Activated CD4-positive, alpha-beta T cell treated with anti-CD3 and anti-CD28 coated beads, Interleukin-2, amount 10 ng/mL, durations not matched to agents 7 days and 5 days (primary cell): ENCODE results near the gene WDR81. TPM values are rescaled to one million over a fixed set of nuclear protein-coding genes. Genes with fewer than 3 reads are reported as not detected.

Source experiments
- CTCF ChIA-PET: fragments of 350-600 bp; sonication (Branson Sonifier 250); formaldehyde crosslinking; loops from one replicate; lab custom pipeline; 2021; ENCODE audit warnings: antibody characterized with exemption; lab: Charles Lee
- POLR2A ChIA-PET: fragments of 350-600 bp; sonication (Branson Sonifier 250); formaldehyde crosslinking; loops from one replicate; lab custom pipeline; 2021; ENCODE audit warnings: antibody characterized with exemption; lab: Charles Lee
- DNase-seq: peaks from one replicate; pipeline ENCODE4 v3.0.0-alpha.2; 2020
- H3K27ac Mint-ChIP-seq: one replicate; pipeline ENCODE4 v1.8.0; 2021; ENCODE audit warnings: mild to moderate bottlenecking, moderate library complexity, mixed read lengths
- H3K27me3 Mint-ChIP-seq: one replicate; pipeline ENCODE4 v1.8.0; 2021; ENCODE audit warnings: mixed read lengths
- H3K36me3 Mint-ChIP-seq: one replicate; pipeline ENCODE4 v1.8.0; 2021; ENCODE audit warnings: low read depth, mixed read lengths
- H3K4me1 Mint-ChIP-seq: one replicate; pipeline ENCODE4 v1.8.0; 2021; ENCODE audit warnings: mixed read lengths
- H3K4me3 Mint-ChIP-seq: one replicate; pipeline ENCODE4 v1.8.0; 2021; ENCODE audit warnings: mild to moderate bottlenecking, moderate library complexity, mixed read lengths
- H3K9me3 Mint-ChIP-seq: one replicate; pipeline ENCODE4 v1.8.0; 2021; ENCODE audit warnings: mixed read lengths
- total RNA-seq, 2 experiments: library from RNA; stranded (reverse); gene quantifications; one replicate each; pipeline ENCODE4 v1.2.3, GENCODE V29; 2021

The WDR81 gene
- total RNA-seq, 2 experiments from 2014 or later, result 50.7 to 57.9 TPM

DNA sequence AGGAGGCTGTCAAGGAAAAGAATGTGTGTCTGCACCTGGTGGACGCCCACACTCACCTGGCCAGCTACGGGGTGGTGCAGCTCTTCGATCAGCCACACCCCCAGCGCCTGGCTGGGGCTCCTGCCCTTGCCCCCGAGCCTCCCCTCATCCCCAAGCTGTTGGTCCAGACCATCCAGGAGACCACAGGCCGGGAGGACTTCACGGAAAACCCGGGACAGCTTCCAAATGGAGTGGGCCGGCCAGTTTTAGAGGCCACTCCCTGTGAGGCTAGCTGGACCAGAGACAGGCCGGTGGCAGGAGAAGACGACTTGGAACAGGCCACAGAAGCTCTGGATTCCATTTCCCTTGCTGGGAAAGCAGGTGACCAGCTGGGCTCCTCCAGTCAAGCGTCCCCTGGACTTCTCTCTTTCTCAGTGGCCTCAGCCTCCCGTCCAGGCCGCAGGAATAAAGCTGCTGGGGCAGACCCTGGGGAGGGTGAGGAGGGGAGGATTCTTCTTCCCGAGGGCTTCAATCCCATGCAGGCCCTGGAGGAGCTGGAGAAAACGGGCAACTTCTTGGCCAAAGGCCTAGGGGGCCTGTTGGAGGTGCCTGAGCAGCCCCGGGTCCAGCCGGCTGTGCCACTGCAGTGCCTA lies 2.2 kb downstream of the WDR81 start:
- Mint-ChIP-seq H3K36me3 (peaks cover 19% of the 10 kb centered on the region), H3K4me1 (peaks cover 45% of the 10 kb centered on the region), H3K4me3 (peak overlapping the region; percentile 16), H3K27ac (no peak overlapping the region), H3K27me3 (no peaks in the 10 kb centered on the region), H3K9me3 (no peaks in the 10 kb centered on the region)
- ChIA-PET CTCF (interaction anchor here (0.5 to 2.6 kb wide), 4 partner anchors 10 to 900 kb away, joined by 3 to 10 read pairs (median 4); partner anchors contain the start of gene SERPINF1), POLR2A (no interaction called here)
- DNase-seq, result no peak

DNA sequence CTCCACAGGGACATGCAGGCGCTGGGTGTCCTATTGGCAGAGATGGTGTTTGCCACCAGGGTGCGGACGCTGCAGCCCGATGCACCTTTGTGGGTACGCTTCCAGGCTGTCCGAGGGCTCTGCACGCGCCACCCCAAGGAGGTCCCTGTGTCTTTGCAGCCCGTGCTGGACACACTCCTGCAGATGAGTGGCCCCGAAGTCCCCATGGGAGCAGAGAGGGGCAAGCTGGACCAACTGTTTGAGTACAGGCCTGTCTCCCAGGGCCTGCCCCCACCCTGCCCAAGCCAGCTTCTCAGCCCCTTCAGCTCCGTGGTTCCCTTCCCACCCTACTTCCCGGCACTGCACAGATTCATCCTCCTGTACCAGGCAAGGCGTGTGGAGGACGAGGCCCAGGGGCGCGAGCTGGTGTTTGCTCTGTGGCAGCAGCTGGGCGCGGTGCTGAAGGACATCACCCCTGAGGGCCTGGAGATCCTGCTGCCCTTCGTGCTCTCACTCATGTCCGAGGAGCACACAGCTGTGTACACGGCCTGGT lies 2.8 kb downstream of the WDR81 start:
- POLR2A ChIA-PET, result interaction anchor here (0.8 kb wide), 1 partner anchor 99 kb away, joined by 4 read pairs; no protein-coding TSS in a partner anchor
- Mint-ChIP-seq H3K4me3 (no peak overlapping the region), H3K27me3 (no peaks in the 10 kb centered on the region), H3K9me3 (no peaks in the 10 kb centered on the region), H3K27ac (no peak overlapping the region), H3K4me1 (peaks cover 40% of the 10 kb centered on the region), H3K36me3 (peaks cover 19% of the 10 kb centered on the region)
- DNase-seq, result no peak
- CTCF ChIA-PET, result interaction anchor here (1.0 to 2.6 kb wide), 5 partner anchors 10 to 362 kb away, joined by 3 to 10 read pairs (median 4); partner anchors contain the start of genes RILP and SERPINF1

DNA sequence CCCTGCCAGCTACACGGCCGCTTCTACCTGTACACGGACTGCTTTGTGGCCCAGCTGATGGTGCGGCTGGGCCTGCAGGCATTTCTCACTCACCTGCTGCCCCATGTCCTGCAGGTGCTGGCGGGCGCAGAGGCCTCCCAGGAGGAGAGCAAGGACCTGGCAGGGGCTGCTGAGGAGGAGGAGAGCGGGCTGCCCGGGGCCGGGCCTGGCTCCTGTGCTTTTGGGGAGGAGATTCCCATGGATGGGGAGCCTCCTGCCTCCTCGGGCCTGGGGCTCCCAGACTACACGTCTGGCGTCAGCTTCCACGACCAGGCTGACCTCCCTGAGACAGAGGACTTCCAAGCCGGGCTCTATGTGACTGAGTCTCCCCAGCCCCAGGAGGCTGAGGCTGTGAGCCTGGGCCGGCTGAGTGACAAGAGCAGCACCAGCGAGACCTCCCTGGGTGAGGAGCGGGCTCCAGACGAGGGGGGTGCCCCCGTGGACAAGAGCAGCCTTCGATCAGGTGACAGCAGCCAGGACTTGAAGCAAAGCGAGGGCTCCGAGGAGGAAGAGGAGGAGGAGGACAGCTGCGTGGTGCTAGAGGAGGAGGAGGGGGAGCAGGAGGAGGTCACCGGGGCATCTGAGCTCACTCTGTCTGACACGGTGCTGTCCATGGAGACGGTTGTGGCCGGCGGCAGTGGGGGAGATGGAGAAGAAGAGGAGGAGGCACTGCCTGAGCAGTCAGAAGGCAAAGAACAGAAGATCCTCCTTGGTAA lies 3.5 kb downstream of the WDR81 start:
- Mint-ChIP-seq H3K4me3 (peak overlapping the region; percentile 3), H3K27me3 (no peaks in the 10 kb centered on the region), H3K9me3 (no peaks in the 10 kb centered on the region), H3K27ac (peak overlapping the region; percentile 41), H3K4me1 (peaks cover 33% of the 10 kb centered on the region), H3K36me3 (peaks cover 20% of the 10 kb centered on the region)
- ChIA-PET CTCF (interaction anchor here (1.0 to 2.6 kb wide), 4 partner anchors 11 to 79 kb away, joined by 3 to 10 read pairs (median 4); partner anchors contain the start of genes RILP and SERPINF1), POLR2A (interaction anchor here (0.8 kb wide), 1 partner anchor 100 kb away, joined by 4 read pairs; no protein-coding TSS in a partner anchor)
- no peak for DNase-seq

DNA sequence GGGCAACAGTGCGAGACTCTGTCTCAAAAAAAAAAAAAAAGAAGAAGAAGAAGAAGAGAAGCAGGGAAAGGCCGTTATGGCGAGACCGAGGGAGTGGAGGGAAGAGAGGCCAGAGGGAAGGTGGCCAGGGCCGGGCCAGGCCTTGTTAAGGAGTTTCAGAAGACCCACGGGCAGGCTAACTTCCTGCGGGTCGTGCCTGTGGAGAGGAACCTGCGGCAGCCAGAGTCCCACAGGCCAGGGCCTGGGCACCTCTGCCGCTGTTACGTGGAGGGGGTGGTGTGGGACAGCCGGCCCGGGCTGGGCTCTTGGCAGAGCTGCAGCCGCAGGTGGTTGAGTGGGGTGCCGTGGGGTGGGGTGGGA lies 5.4 kb downstream of the WDR81 start:
- DNase-seq, result no peak
- Mint-ChIP-seq H3K36me3 (peaks cover 28% of the 10 kb centered on the region), H3K4me3 (no peak overlapping the region), H3K27ac (no peak overlapping the region), H3K27me3 (no peaks in the 10 kb centered on the region), H3K9me3 (no peaks in the 10 kb centered on the region), H3K4me1 (peaks cover 27% of the 10 kb centered on the region)
- ChIA-PET POLR2A (no interaction called here), CTCF (interaction anchor here (0.6 to 1.3 kb wide), 4 partner anchors 9 to 436 kb away, joined by 3 read pairs; no protein-coding TSS in a partner anchor)

DNA sequence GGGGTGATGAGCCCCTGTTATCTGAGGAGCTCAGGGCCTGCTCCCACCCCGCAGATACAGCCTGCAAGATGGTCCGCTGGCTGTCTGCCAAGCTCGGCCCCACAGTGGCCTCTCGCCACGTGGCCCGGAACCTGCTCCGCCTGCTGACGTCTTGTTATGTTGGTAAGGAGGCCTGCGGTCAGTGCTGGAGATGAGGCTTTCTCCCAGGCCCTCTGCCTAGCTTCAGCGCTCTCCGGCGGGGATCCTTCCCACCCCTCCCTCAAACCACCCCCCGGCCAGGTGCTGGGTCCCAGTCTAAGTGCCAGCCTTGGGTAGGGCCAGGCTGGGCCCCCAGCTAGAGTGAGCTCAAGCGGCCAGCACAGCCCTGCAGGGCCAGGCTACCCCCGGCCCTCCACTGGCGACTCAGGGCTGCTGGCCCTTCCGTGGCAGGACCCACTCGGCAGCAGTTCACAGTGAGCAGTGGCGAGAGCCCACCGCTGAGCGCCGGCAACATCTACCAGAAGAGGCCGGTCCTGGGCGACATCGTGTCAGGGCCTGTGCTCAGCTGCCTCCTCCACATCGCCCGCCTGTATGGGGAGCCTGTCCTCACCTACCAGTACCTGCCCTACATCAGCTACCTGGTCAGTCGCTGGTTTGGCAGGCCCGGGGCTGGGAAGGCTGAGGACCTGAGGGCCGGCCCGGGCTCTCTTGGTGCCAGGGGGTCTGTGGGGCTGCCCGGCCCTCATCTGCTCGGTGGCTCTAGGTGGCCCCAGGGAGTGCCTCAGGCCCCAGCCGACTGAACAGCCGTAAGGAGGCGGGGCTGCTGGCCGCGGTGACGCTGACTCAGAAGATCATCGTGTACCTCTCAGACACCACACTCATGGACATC lies 6.1 kb downstream of the WDR81 start:
- no peak for DNase-seq
- H3K9me3 Mint-ChIP-seq, result no peaks in the 10 kb centered on the region
- no peak overlapping the region for H3K27ac Mint-ChIP-seq
- no peaks in the 10 kb centered on the region for H3K27me3 Mint-ChIP-seq
- ChIA-PET POLR2A (no interaction called here), CTCF (interaction anchor here (0.6 to 1.3 kb wide), 6 partner anchors 9 to 436 kb away, joined by 3 read pairs; no protein-coding TSS in a partner anchor)
- H3K4me3 Mint-ChIP-seq, result no peak overlapping the region
- peaks cover 24% of the 10 kb centered on the region for H3K4me1 Mint-ChIP-seq
- peaks cover 25% of the 10 kb centered on the region for H3K36me3 Mint-ChIP-seq

DNA sequence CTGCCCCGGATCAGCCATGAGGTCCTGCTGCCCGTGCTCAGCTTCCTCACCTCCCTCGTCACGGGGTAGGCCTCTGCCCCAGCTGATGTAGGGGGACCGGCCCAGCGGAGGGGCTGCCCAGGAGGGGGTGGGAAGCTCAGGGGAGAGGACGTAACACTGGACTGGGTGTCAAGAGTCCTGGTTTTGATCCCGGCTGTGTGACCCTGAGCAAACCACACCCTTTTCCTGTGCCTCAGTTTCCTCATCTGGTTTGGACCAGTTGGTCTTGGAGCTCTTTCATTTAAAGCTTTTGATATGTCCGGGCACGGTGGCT lies 6.6 kb downstream of the WDR81 start:
- no peaks in the 10 kb centered on the region for H3K9me3 Mint-ChIP-seq
- ChIA-PET POLR2A (no interaction called here), CTCF (interaction anchor here (0.6 to 1.3 kb wide), 4 partner anchors 13 to 42 kb away, joined by 3 to 4 read pairs (median 3); no protein-coding TSS in a partner anchor)
- DNase-seq, result no peak
- peaks cover 21% of the 10 kb centered on the region for H3K4me1 Mint-ChIP-seq
- H3K4me3 Mint-ChIP-seq, result no peak overlapping the region
- H3K27me3 Mint-ChIP-seq, result no peaks in the 10 kb centered on the region
- H3K36me3 Mint-ChIP-seq, result peaks cover 21% of the 10 kb centered on the region
- no peak overlapping the region for H3K27ac Mint-ChIP-seq

DNA sequence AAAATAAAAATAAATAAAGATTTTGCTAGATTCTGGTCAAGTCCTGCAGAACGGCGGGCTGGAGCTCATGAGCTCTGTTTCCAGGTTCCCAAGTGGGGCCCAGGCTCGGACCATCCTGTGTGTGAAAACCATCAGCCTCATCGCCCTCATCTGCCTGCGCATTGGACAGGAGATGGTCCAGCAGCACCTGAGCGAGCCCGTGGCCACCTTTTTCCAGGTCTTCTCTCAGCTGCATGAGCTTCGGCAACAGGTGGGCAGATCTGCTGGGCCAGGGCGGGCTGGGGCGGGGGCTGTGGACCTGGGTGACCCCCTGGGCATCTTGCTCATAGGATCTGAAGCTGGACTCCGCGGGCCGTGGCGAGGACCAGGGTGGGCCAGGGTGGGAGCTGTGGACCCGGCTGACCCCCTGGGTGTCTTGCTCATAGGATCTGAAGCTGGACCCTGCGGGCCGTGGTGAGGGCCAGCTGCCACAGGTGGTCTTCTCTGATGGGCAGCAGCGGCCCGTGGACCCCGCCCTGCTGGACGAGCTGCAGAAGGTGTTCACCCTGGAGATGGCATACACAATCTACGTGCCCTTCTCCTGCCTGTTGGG lies 7.8 kb downstream of the WDR81 start:
- H3K36me3 Mint-ChIP-seq, result peaks cover 25% of the 10 kb centered on the region
- ChIA-PET POLR2A (no interaction called here), CTCF (interaction anchor here (0.6 to 1.3 kb wide), 3 partner anchors 12 to 15 kb away, joined by 3 to 4 read pairs (median 3); no protein-coding TSS in a partner anchor)
- H3K4me3 Mint-ChIP-seq, result no peak overlapping the region
- H3K27ac Mint-ChIP-seq, result no peak overlapping the region
- DNase-seq, result no peak
- H3K9me3 Mint-ChIP-seq, result no peaks in the 10 kb centered on the region
- H3K27me3 Mint-ChIP-seq, result no peaks in the 10 kb centered on the region
- peaks cover 27% of the 10 kb centered on the region for H3K4me1 Mint-ChIP-seq

DNA sequence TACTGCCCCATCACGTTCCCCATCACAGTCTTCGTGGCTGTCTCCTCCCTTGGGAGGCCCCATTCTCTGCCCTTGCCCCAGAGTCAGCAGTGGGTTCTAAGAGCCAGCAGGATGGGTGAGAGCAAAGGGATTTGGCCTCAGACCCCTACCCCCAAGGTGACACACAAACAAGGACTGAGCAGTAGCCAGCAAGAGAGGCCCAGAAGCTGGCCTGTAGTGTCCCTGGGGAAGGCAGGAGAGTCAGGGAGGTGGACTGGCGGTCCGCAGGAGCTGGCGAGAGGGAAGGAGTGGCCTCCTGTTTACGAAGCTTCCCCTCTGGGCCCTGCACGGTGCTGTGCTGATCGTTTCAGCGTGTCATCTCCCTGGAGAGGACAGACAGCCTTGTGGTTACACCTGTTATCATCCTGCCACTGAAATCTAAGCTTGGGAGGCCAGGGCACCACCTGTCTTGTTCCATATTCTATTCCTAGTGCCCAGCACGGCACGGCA lies 8.4 kb downstream of the WDR81 start:
- Mint-ChIP-seq H3K4me1 (peaks cover 27% of the 10 kb centered on the region), H3K9me3 (no peaks in the 10 kb centered on the region), H3K27me3 (no peaks in the 10 kb centered on the region), H3K36me3 (peaks cover 30% of the 10 kb centered on the region), H3K4me3 (no peak overlapping the region), H3K27ac (no peak overlapping the region)
- POLR2A ChIA-PET, result no interaction called here
- CTCF ChIA-PET, result interaction anchor here (1.0 kb wide), 1 partner anchor 79 kb away, joined by 3 read pairs; no protein-coding TSS in a partner anchor
- no peak for DNase-seq

DNA sequence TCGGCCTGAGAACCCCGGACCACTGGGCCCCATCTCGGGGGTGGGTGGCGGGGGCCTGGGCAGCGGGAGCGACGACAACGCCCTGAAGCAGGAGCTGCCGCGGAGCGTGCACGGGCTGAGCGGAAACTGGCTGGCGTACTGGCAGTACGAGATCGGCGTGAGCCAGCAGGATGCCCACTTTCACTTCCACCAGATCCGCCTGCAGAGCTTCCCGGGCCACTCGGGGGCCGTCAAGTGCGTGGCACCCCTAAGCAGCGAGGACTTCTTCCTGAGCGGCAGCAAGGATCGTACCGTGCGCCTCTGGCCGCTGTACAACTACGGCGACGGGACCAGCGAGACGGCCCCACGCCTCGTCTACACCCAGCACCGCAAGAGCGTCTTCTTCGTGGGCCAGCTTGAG lies 9.3 kb downstream of the WDR81 start:
- no peak for DNase-seq
- Mint-ChIP-seq H3K4me3 (no peak overlapping the region), H3K27ac (no peak overlapping the region), H3K4me1 (peaks cover 22% of the 10 kb centered on the region), H3K27me3 (no peaks in the 10 kb centered on the region), H3K36me3 (peaks cover 28% of the 10 kb centered on the region), H3K9me3 (no peaks in the 10 kb centered on the region)
- POLR2A ChIA-PET, result no interaction called here
- CTCF ChIA-PET, result interaction anchor here (0.8 to 1.0 kb wide), 2 partner anchors 13 to 78 kb away, joined by 3 read pairs; no protein-coding TSS in a partner anchor

DNA sequence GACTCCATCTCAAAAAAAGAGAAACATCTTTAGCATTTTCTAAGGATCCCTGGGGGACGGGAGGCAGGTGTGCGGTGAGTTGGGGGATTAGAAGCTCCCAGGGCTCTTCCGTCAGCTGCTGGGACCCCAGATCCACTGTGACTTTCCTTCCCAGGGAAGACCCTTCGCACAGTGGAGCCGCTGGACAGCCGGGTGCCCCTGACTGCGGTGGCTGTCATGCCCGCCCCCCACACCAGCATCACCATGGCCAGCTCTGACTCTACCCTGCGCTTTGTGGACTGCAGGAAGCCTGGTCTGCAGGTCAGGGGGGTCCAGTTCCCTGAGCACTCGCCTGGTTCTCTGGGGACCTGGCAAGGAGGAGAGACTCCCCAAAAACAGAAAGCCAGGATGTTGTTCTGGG lies 10.9 kb downstream of the WDR81 start:
- no peaks in the 10 kb centered on the region for H3K9me3 Mint-ChIP-seq
- H3K4me3 Mint-ChIP-seq, result no peak overlapping the region
- CTCF ChIA-PET, result interaction anchor here (0.5 kb wide), 1 partner anchor 16 kb away, joined by 3 read pairs; no protein-coding TSS in a partner anchor
- no peak overlapping the region for H3K27ac Mint-ChIP-seq
- no peak for DNase-seq
- POLR2A ChIA-PET, result no interaction called here
- H3K36me3 Mint-ChIP-seq, result peaks cover 21% of the 10 kb centered on the region
- peaks cover 13% of the 10 kb centered on the region for H3K4me1 Mint-ChIP-seq
- no peaks in the 10 kb centered on the region for H3K27me3 Mint-ChIP-seq

DNA sequence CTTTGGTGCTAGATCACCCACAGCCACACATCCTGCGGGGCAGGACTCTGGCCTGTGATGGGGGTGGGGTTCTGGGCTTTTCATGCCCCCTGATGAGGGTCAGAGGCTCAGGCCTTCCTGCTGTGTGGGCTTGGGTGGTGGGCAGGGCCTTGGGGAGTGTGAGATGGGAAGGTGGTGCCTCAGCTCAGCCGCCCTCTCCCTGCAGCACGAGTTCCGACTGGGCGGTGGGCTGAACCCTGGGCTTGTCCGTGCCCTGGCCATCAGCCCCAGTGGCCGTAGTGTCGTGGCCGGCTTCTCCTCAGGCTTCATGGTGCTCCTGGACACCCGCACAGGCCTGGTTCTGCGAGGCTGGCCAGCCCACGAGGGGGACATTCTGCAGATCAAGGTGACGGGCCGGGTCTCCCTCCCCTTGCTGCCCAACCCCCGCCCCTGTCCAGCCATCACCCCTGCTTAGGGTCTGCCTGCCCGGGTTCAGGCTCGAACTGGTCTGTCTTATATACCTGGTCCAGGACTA lies 11.4 kb downstream of the WDR81 start:
- ChIA-PET POLR2A (no interaction called here), CTCF (interaction anchor here (0.5 to 2.1 kb wide), 2 partner anchors 14 to 16 kb away, joined by 3 to 8 read pairs; no protein-coding TSS in a partner anchor)
- no peaks in the 10 kb centered on the region for H3K27me3 Mint-ChIP-seq
- peaks cover 13% of the 10 kb centered on the region for H3K4me1 Mint-ChIP-seq
- no peaks in the 10 kb centered on the region for H3K9me3 Mint-ChIP-seq
- H3K4me3 Mint-ChIP-seq, result no peak overlapping the region
- H3K27ac Mint-ChIP-seq, result no peak overlapping the region
- no peak for DNase-seq
- peaks cover 21% of the 10 kb centered on the region for H3K36me3 Mint-ChIP-seq
